Measurements from ENCODE around the gene AMPH. TPM values are rescaled to one million over a fixed set of nuclear protein-coding genes. Genes with fewer than 3 reads are reported as not detected.
A peak's percentile ranks its signal among the peaks of the same experiment; 100 is the strongest.
"Not testable (repeated sequence)": the region's sequence is repeated elsewhere in the genome, so short reads cannot be mapped to it uniquely, and the experiment has no call there.

AMPH gene
- total and polyA plus RNA-seq, 7 donors = 0.98 to 2.9 (median 1.6) TPM

DNA sequence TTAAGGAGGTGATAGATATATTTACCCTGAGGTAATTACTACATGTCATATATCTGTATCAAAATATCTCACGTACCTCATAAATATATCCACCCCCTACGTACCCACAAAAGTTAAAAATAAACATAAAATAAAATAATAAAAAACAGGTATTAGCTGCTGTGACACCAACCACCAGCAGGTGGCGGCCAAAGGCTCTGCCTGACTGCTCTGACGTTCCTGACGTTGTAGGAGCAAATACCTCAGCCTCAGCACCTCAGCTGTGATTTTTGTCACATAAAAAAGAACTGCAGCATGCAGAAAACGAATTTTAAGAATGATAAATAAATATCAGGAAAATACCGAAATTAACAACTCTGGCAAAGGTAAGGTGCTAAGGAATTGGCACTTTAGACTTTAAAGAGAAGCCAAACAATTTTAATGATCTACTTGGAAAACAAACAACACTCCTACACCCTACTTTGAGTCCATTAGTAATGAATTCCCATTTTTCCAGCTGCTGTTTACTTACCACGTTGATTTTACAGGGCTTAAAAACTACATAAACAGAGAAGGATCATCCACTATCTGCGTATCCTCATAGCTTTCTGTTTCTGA lies 232.3 kb downstream of the AMPH start:
- intact Hi-C loops (cut with DNase I) = loop anchor here in 1 of 2 donors (2.0 to 5.0 kb wide), 2 partner anchors 1063 to 1120 kb away; no protein-coding TSS in a partner anchor
- TF ChIP-seq, protein P1, sequence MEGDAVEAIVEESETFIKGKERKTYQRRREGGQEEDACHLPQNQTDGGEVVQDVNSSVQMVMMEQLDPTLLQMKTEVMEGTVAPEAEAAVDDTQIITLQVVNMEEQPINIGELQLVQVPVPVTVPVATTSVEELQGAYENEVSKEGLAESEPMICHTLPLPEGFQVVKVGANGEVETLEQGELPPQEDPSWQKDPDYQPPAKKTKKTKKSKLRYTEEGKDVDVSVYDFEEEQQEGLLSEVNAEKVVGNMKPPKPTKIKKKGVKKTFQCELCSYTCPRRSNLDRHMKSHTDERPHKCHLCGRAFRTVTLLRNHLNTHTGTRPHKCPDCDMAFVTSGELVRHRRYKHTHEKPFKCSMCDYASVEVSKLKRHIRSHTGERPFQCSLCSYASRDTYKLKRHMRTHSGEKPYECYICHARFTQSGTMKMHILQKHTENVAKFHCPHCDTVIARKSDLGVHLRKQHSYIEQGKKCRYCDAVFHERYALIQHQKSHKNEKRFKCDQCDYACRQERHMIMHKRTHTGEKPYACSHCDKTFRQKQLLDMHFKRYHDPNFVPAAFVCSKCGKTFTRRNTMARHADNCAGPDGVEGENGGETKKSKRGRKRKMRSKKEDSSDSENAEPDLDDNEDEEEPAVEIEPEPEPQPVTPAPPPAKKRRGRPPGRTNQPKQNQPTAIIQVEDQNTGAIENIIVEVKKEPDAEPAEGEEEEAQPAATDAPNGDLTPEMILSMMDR (IDR thresholded peaks at IDR 0.05) = peak; percentile 83
- 4 to 7% (median 6%) methylated on average over 9 of the region's 9 CpGs for WGBS, 3 donors
- ATAC-seq (peak in 1 of 4 donors; percentile 74), DNase-seq (peak; percentile 27 to 59)
- H3K27ac ChIP-seq = no peak overlapping the region
- H3K9me3 ChIP-seq = no peaks in the 10 kb centered on the region
- no peaks in the 10 kb centered on the region for H3K4me1 ChIP-seq
- no peaks in the 10 kb centered on the region for H3K27me3 ChIP-seq (ENCODE audit: insufficient read depth in 3 of 3, low read length in 2 of 3)
- H3K36me3 ChIP-seq (ENCODE audit: insufficient read depth in 1 of 2, low read depth in 1 of 2) = no peaks in the 10 kb centered on the region
- no peak overlapping the region for H3K4me3 ChIP-seq

DNA sequence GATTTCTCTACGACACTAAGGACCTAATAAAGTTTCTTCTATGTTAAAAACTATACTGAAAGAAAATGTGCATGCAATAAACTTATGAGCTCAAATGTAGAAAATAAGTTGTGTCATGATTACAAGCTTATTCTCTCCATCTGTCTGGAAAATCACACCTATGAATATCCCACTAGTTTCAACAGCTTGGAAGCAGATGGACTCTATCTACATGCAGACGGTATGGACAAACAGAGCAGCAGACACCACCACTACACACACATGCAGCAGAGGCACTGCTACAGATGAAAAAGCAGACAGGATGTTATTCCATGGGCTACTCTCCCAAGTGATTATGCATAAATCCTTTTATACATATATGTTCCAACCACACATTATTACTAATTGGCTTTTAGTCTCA lies 234.3 kb downstream of the AMPH start:
- TF ChIP-seq, protein P1 (IDR thresholded peaks at IDR 0.05) = no peak
- DNase-seq = no peak
- WGBS, 3 donors = 84 to 92% (median 85%) methylated on average over 2 of the region's 2 CpGs
- Histone ChIP-seq H3K27me3 (ENCODE audit: insufficient read depth in 3 of 3, low read length in 2 of 3) (no peaks in the 10 kb centered on the region), H3K4me1 (no peaks in the 10 kb centered on the region), H3K27ac (no peak overlapping the region), H3K9me3 (no peaks in the 10 kb centered on the region), H3K4me3 (no peak overlapping the region), H3K36me3 (ENCODE audit: insufficient read depth in 1 of 2, low read depth in 1 of 2) (no peaks in the 10 kb centered on the region)
- ATAC-seq = no peak
- intact Hi-C loops (cut with DNase I) = loop anchor here in 1 of 2 donors (5.0 kb wide), 1 partner anchor 1065 kb away; no protein-coding TSS in a partner anchor

DNA sequence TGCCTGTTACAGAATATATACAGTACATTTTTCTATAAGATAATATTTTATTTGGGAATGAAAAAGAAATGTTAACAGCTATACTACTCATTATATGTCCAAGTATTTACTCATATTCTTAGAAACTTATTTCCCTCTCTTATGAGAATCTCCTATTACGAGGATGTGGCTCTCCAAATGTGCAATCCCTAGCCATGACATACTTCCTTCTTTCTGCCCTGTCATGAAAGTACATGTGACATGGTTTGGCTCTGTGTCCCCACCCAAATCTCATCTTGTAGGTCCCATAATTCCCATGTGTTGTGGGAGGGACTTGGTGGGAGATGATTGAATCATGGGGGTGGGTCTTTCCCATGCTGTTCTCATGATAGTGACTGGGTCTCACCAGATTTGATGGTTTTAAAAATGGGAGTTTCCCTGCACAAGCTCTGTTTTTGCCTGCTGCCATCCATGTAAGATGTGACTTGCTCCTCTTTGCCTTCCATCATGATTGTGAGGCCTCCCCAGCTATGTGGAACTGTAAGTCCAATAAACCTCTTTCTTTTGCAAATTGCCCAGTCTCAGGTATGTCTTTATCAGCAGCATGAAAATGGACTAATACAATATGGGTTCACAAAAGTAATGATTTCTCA lies 235.1 kb downstream of the AMPH start:
- not testable (repeated sequence) for ATAC-seq; H3K4me1 ChIP-seq; H3K36me3 ChIP-seq (ENCODE audit: insufficient read depth in 1 of 2, low read depth in 1 of 2); H3K9me3 ChIP-seq; H3K27ac ChIP-seq; H3K4me3 ChIP-seq; H3K27me3 ChIP-seq (ENCODE audit: insufficient read depth in 3 of 3, low read length in 2 of 3); DNase-seq
- intact Hi-C loops (cut with DNase I) = loop anchor here in 1 of 2 donors (5.0 kb wide), 1 partner anchor 1066 kb away; no protein-coding TSS in a partner anchor
- WGBS, 3 donors = 92 to 94% (median 92%) methylated on average over 1 of the region's 1 CpG

DNA sequence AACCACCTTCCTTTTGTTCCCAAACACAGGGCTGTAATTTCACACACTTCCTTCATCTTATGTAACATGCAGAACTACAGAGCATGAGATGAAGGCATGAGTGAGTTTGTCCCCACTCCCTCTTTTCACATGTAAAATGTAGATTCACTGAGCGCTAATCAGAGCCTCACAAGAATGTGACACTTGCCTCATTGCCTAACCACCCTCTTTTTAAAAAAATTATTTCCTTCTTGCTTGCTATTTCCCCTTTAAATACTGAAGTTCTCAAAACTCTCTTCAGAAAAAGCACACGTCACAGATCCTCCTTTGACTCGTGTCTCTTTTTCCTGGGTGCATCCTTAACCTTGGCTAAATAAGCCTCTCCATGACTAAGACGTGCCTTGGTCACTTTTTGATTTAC lies 236.5 kb downstream of the AMPH start:
- ATAC-seq (no peak), DNase-seq (no peak)
- no peak overlapping the region for H3K4me3 ChIP-seq
- no peaks in the 10 kb centered on the region for H3K9me3 ChIP-seq
- H3K4me1 ChIP-seq = no peaks in the 10 kb centered on the region
- no peaks in the 10 kb centered on the region for H3K36me3 ChIP-seq (ENCODE audit: insufficient read depth in 1 of 2, low read depth in 1 of 2)
- no peak overlapping the region for H3K27ac ChIP-seq
- intact Hi-C loops (cut with DNase I) = loop anchor here in 1 of 2 donors (5.0 kb wide), 1 partner anchor 1068 kb away; no protein-coding TSS in a partner anchor
- H3K27me3 ChIP-seq (ENCODE audit: insufficient read depth in 3 of 3, low read length in 2 of 3) = no peaks in the 10 kb centered on the region
- 40 to 52% (median 44%) methylated on average over 4 of the region's 4 CpGs for WGBS, 3 donors
- TF ChIP-seq, protein P1 (IDR thresholded peaks at IDR 0.05) = no peak

DNA sequence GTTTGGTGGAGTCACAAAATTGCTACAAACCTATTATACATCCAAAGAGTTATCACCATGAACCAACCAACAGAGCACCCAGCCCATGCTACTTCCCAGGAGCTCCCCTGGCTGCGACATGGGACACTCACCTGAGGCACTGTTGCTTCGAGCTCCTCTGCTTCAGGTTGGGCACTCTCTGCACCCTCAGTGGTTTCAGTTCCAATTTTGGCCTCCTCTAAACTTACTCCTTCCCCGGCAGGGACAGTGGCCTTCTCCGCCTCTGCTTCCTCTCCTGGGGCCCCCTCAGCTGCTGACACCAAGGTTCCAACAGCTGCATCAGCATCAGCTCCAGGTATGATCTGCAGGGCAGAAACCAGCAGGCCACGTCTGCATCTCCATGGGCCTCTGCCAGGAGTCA lies 237.3 kb downstream of the AMPH start:
- H3K27me3 ChIP-seq (ENCODE audit: insufficient read depth in 3 of 3, low read length in 2 of 3) = no peaks in the 10 kb centered on the region
- H3K27ac ChIP-seq = no peak overlapping the region
- H3K36me3 ChIP-seq (ENCODE audit: insufficient read depth in 1 of 2, low read depth in 1 of 2) = no peaks in the 10 kb centered on the region
- H3K4me1 ChIP-seq = no peaks in the 10 kb centered on the region
- ATAC-seq (no peak), DNase-seq (no peak)
- WGBS, 3 donors = 81 to 86% (median 84%) methylated on average over 5 of the region's 5 CpGs
- TF ChIP-seq, protein P1 (IDR thresholded peaks at IDR 0.05) = no peak
- intact Hi-C loops (cut with DNase I) = no loop called here
- no peak overlapping the region for H3K4me3 ChIP-seq
- H3K9me3 ChIP-seq = no peaks in the 10 kb centered on the region

All from psoas muscle (tissue), 8 donors.